NCI-H128 (cell line): ENCODE results near the gene PITHD1.
"Not testable (repeated sequence)": the region's sequence is repeated elsewhere in the genome, so short reads cannot be mapped to it uniquely, and the experiment has no call there.

Source experiments
- DNase-seq: peaks from one replicate; lab custom pipeline; 2025; ENCODE audit not compliant: unreplicated experiment; lab: John Stamatoyannopoulos, UW

PITHD1 gene

DNA sequence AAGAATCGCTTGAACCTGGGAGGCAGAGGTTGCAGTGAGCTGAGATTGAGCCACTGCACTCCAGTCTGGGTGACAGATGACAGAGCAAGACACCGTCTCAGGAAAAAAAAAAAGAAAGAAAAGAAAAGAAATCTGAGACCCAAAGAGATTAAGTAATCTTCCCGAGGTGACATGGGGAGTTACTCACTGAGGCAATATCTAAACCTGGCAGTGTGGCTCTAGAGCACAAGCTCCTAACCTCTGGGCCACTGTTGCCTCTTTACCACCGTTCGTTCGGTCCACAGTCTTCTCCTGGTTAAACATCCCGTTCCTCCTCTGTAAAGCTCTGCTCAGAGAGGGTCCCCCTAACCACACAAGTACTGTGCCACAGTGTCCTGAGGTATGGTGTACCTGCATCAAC is 45.5 kb downstream of the PITHD1 start:
- no peak for DNase-seq

DNA sequence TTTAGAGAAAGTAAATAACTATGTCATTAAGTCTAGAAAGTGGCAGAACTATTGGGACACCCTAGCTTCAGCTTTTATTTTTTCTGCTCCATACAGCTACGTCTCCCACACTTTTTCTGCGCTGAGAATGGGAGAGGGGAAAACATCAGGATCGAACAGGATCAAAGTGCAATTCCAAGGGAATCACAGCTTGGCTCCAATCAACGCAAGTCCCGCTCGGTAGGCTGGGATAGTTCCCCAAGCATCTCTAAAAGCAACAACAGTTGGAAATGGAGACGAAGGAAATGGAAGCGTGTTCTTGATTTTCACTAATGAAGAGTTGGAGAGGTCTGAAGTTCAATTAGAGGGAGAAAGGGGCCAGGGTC is 46.5 kb downstream of the PITHD1 start:
- DNase-seq, result no peak

DNA sequence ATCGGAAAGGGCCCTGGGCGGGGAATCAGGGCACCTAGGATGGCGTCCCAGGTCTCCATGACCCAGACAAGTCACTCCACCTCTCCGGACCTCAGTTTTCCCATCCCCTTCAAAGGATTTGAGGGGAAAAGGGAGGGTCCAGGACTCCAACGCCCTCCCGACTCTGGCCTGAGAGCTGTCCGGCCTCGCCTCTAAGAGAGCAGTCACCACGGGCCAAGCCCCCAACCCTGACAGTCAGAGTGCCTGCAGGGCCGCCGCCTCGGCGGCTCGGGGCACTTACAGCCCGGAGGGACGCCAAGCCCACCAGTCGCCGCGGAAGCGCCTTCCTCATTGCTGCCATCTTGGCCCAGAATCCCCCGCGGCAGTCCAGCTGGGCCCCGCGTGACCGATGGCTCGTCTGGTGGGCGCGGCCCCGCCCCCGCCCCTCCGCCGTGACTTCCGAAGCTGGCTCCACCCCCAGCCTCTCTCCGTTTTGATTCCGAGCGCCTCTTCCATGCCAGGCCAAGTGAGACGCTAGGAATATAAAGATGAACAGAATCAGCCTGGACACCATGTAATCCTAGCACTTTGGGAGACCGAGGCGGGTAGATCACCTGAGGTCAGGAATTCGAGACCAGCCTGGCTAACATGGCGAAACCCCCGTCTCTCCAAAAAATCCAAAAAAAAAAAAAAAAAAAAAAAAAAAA is 47.0 kb downstream of the PITHD1 start, which contains the start of gene HMGCL:
Gene HMGCL (minus strand): TSS at position 354 of the 686 bp plus-strand sequence. CDS start 14 bp downstream, at position 340.
- DNase-seq, result peak; percentile 87

DNA sequence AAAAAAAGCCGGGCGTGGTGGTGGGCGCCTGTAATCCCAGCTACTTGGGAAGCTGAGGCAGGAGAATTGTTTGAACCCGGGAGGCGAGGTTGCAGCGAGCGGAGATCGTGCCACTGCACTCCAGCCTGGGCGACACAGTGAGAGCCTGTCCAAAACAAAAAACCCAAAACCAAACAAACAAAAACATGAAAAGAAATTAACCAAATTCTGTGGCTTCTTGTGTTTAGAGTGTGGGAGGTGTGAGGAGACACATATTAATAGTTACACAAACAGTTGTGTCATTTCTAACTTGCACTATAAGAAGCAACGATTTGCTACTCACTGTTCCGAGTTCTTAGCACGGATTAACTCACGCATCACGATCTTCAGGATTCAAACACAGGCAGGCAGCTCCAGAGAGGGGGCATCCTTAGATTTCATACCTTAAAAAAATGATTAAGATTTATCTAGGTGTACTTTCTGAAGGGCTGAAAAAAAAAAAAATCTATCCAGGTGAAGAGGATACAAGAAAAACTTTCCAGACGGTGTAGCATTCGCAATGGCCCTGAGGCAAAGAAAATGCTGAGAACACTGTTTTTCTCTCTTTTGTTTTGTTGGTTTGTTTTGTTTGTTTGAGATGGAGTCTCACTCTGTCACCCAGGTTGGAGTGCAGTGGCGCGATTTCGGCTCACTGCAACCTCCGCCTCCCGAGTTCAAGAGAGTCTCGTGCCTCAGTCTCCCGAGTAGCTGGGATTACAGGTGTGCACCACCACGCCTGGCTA is 47.7 kb downstream of the PITHD1 start:
- no peak for DNase-seq

DNA sequence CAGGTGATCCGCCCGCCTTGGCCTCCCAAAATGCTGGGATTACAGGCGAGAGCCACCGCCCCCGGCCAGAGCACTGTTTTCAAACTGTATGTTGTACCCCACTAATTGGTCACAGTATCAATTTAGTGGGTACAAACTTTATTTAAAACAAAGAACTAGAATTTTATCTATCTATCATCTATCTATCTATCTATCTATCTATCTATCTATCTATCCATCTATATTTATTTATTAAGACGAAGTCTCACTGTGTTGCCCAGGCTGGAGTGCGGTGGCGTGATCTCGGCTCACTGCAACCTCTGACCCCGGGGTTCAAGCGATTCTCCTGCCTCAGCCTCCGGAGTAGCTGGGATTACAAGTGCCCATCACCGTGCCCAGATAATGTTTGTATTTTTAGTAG is 48.4 kb downstream of the PITHD1 start:
- not testable (repeated sequence) for DNase-seq

DNA sequence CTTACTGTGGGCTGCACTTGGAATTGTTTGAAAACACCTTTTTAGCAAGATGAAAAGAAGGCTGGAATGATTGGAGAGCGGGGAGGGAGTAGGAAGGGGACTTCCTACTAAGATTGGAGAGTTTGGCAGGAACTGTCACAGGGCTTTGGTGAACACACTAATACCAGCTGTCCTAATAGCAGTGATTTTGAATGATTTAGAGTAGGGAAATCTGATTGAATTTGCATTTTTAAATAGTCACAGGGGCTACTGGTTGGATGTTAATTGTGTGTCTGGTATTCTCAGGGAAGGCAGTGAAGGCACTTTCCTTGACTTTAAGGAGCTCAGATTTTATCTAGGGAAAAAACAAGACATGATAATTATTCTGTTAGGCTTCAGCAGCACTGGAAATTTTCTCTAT is 49.5 kb downstream of the PITHD1 start:
- DNase-seq, result no peak

DNA sequence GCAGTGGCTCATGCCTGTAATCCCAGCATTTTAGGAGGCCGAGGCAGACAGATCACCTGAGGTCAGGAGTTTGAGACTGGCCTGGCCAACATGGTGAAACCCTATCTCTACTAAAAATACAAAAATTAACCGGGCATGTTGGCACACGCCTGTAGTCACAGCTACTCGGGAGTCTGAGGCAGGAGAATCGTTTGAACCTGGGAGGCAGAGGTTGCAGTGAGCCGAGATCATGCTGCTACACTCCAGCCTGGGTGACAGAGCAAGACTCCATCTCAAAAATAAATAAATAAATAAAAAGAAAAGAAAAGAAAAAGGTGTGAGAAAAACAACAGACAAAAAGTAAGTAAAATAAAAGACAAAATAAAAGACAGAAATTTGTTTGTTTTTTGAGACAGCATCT is 55.9 kb downstream of the PITHD1 start:
- not testable (repeated sequence) for DNase-seq

DNA sequence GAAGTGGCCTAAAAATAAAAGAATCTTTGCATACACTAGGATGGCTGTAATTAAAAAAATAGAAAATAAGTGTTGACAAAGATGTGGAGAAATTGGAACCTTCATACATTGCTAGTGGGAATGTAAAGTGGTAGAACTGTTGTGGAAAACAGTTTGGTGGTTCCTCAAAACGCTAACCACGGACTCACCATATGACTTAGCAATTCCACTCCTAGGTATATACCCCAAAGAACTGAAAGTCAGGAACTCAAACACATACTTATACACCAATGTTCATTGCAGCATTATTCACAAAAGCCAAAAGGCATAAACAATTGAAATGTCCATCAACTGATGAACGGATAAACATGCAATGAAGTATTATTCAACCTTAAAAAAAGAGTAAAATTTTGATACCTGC is 57.8 kb downstream of the PITHD1 start:
- no peak for DNase-seq
